SU-DHL-6 (cell line): ENCODE measurements around the gene HTT.

Experiments
- CTCF ChIP-seq: fragments of 200-600 bp; sonication (generic); IDR thresholded peaks from one replicate; pipeline ENCODE4 v1.5.1; 2017; ENCODE audit warnings: antibody characterized with exemption, mild to moderate bottlenecking, low read length, moderate library complexity; ENCODE audit not compliant: insufficient read depth, poor library complexity, severe bottlenecking
- EZH2phosphoT487 ChIP-seq: fragments of 200-600 bp; sonication (generic), shearing (Covaris generic); conservative IDR thresholded peaks from 2 replicates; pipeline ENCODE4 v1.6.1; 2018; ENCODE audit warnings: mild to moderate bottlenecking, antibody characterized with exemption, low read length, moderate library complexity, mixed read lengths

- TF ChIP-seq CTCF: no peak
- TF ChIP-seq EZH2phosphoT487: no peak
These were observed 154.8 kb downstream of the HTT start for GRCh38 chr4:3229328-3229727.
